Calu3 (cell line): Measurements from ENCODE around the gene BST1. TPM values are rescaled to one million over a fixed set of nuclear protein-coding genes. Genes with fewer than 3 reads are reported as not detected.

Experiments
- BruUV-seq: library from RNA; stranded (reverse); fragments of 400-500 nt; replicated peaks from 2 replicates; lab custom pipeline; 2021; lab: Mats Ljungman, UMichigan
- CTCF ChIA-PET: fragments of 300-600 bp; sonication (Branson Sonifier 250); formaldehyde crosslinking; loops from one replicate; lab custom pipeline; 2022; ENCODE audit warnings: antibody characterized with exemption; lab: Charles Lee
- DNase-seq: peaks from one replicate; pipeline ENCODE4 v3.0.0; 2022
- H3K27ac Mint-ChIP-seq: one replicate; pipeline ENCODE4 v1.8.0; 2022; ENCODE audit warnings: mixed read lengths; ENCODE audit not compliant: unreplicated experiment
- H3K27me3 Mint-ChIP-seq: one replicate; pipeline ENCODE4 v1.8.0; 2022; ENCODE audit warnings: mixed read lengths; ENCODE audit not compliant: unreplicated experiment
- H3K36me3 Mint-ChIP-seq: one replicate; pipeline ENCODE4 v1.8.0; 2022; ENCODE audit warnings: mild to moderate bottlenecking, moderate library complexity, mixed read lengths; ENCODE audit not compliant: insufficient read depth, unreplicated experiment
- H3K4me1 Mint-ChIP-seq: one replicate; pipeline ENCODE4 v1.8.0; 2022; ENCODE audit warnings: mild to moderate bottlenecking, low read depth, mixed read lengths; ENCODE audit not compliant: unreplicated experiment
- H3K4me3 Mint-ChIP-seq: one replicate; pipeline ENCODE4 v1.8.0; 2022; ENCODE audit warnings: mild to moderate bottlenecking, low read depth, moderate library complexity, mixed read lengths; ENCODE audit not compliant: unreplicated experiment
- H3K9me3 Mint-ChIP-seq: one replicate; pipeline ENCODE4 v1.8.0; 2022; ENCODE audit warnings: low read depth, mixed read lengths; ENCODE audit not compliant: unreplicated experiment
- CTCF ChIP-seq: fragments of 200-600 bp; IDR thresholded peaks from one replicate; pipeline ENCODE4 v1.8.0; 2022; ENCODE audit warnings: antibody characterized with exemption; ENCODE audit not compliant: unreplicated experiment
- intact Hi-C: fragments of 100-400 bp; cut with micrococcal nuclease; formaldehyde crosslinking; loops from one replicate; pipeline ENCODE4 v1.10.0; 2022; ENCODE audit not compliant: unreplicated experiment
- total RNA-seq: library from RNA; stranded (reverse); gene quantifications from 2 replicates; pipeline ENCODE4 v1.2.3, GENCODE V29; 2022

Gene BST1
- total RNA-seq, 1 experiment from 2014 or later = 6.0 TPM

- Mint-ChIP-seq H3K4me3 (no peak overlapping the region), H3K9me3 (peaks cover 4% of the 10 kb centered on the region), H3K27me3 (no peaks in the 10 kb centered on the region), H3K27ac (no peak overlapping the region), H3K4me1 (peaks cover 10% of the 10 kb centered on the region), H3K36me3 (peaks cover 4% of the 10 kb centered on the region)
- TF ChIP-seq CTCF = no peak
- no peak for DNase-seq
- intact Hi-C loops = no loop called here
- CTCF ChIA-PET = no interaction called here
- no TSS peak for BruUV-seq
Observed at GRCh38 chr4:15753081-15753480, 50.2 kb downstream of the BST1 start.

DNA sequence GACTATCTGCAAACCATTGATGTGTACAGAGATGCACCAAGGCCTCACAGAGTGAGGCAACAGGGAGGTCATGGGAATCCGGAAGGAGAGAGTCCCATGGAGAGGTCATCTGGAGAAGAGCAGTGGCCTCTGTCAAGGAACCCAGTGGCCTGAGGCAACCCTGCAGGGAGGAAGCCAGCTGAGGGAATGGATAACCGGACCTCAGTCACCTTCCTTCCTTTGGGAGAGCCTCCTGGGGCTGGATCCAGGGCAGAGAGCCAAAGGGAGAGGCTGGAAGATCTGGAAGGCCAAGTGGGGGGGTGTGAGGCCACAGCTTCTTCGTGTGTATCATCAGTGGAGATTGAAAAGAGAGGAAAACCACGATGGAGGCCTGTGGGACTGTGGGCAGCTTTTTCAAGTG lies 50.9 kb downstream of the BST1 start:
- no peaks in the 10 kb centered on the region for H3K27me3 Mint-ChIP-seq
- intact Hi-C loops = no loop called here
- peaks cover 10% of the 10 kb centered on the region for H3K4me1 Mint-ChIP-seq
- CTCF ChIA-PET = no interaction called here
- no peak overlapping the region for H3K4me3 Mint-ChIP-seq
- no peak for DNase-seq
- peaks cover 4% of the 10 kb centered on the region for H3K36me3 Mint-ChIP-seq
- BruUV-seq = no TSS peak
- TF ChIP-seq CTCF = no peak
- H3K9me3 Mint-ChIP-seq = peaks cover 4% of the 10 kb centered on the region
- no peak overlapping the region for H3K27ac Mint-ChIP-seq

DNA sequence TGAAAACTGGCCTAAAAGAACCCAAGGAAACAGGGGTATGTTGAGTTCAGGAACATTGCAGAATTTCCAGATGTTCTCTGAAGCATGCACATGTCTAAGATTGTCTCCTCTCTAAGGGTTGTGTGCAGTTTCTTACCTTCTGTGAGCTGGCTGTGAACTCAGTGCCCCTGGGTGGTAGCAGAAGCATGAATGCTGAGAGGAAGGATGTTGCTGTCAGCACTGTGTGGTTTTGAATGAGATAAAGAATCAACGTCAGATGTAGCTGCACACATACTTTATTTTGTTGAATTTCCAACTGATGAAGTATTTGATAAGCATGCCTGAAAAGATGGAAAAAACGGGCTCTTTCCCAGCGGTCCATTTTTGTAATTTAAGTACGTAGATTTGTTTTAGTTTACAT lies 51.5 kb downstream of the BST1 start:
- H3K27me3 Mint-ChIP-seq = no peaks in the 10 kb centered on the region
- peaks cover 4% of the 10 kb centered on the region for H3K9me3 Mint-ChIP-seq
- CTCF ChIA-PET = no interaction called here
- no peak for TF ChIP-seq CTCF
- H3K27ac Mint-ChIP-seq = no peak overlapping the region
- intact Hi-C loops = no loop called here
- no peak for DNase-seq
- no peak overlapping the region for H3K4me3 Mint-ChIP-seq
- peaks cover 4% of the 10 kb centered on the region for H3K36me3 Mint-ChIP-seq
- BruUV-seq = no TSS peak
- peaks cover 10% of the 10 kb centered on the region for H3K4me1 Mint-ChIP-seq

GRCh38 chr4:15755321-15756155 lies 52.7 kb downstream of the BST1 start:
- Mint-ChIP-seq H3K27me3 (no peaks in the 10 kb centered on the region), H3K4me3 (no peak overlapping the region), H3K9me3 (peaks cover 7% of the 10 kb centered on the region), H3K36me3 (peaks cover 4% of the 10 kb centered on the region), H3K27ac (no peak overlapping the region), H3K4me1 (peaks cover 10% of the 10 kb centered on the region)
- CTCF ChIA-PET = no interaction called here
- TF ChIP-seq CTCF = no peak
- no peak for DNase-seq
- intact Hi-C loops = no loop called here
- BruUV-seq = no TSS peak
